Adrenal gland (tissue), 12 donors: ENCODE measurements around the gene PDZRN3. TPM values are rescaled to one million over a fixed set of nuclear protein-coding genes. Genes with fewer than 3 reads are reported as not detected.
A peak's percentile ranks its signal among the peaks of the same experiment; 100 is the strongest.

Experiments
- DNase-seq, 7 donors: peaks; one replicate each; pipeline ENCODE4 v3.0.0-alpha.2; 2019 to 2020
- H3K27ac ChIP-seq, 5 donors: fragments of 200-600 bp; sonication (generic) in 4 of 5; 1 replicate in 3 of 5; 2 replicates in 2 of 5; pipeline versions ENCODE4 v1.5.1 to v1.8.0; 2016 to 2020; ENCODE audit warnings: mild to moderate bottlenecking in 1 of 5
- H3K27me3 ChIP-seq: fragments of 200-600 bp; 2 replicates; pipeline ENCODE4 v1.8.0; 2021
- H3K36me3 ChIP-seq, 2 donors: fragments of 200-600 bp; replicated peaks in 1 of 2; 1 replicate in 1 of 2; 2 replicates in 1 of 2; pipeline versions ENCODE4 v1.5.1 to v1.8.0; 2018 to 2022
- H3K4me1 ChIP-seq, 2 donors: fragments of 200-600 bp; replicated peaks in 1 of 2; 1 replicate in 1 of 2; 2 replicates in 1 of 2; pipeline versions ENCODE4 v1.5.1 to v1.8.0; 2018 to 2021
- H3K4me3 ChIP-seq, 4 donors: fragments of 200-600 bp; sonication (generic) in 3 of 4; one replicate each; pipeline ENCODE4 v1.5.1; 2016 to 2018
- H3K9me3 ChIP-seq, 3 donors: fragments of 200-600 bp; sonication (generic) in 1 of 3; replicated peaks in 1 of 3; 1 replicate in 2 of 3; 2 replicates in 1 of 3; pipeline versions ENCODE4 v1.5.1 to v1.8.0; 2016 to 2021
- POLR2A ChIP-seq, 2 donors: fragments of 450-650 bp; IDR thresholded peaks; one replicate each; pipeline ENCODE4 v1.6.1; 2017; ENCODE audit warnings: antibody characterized with exemption in 2 of 2, mild to moderate bottlenecking in 2 of 2, moderate library complexity in 1 of 2
- WGBS, 4 donors: extraction: QIAGEN DNeasy Blood & Tissue Kit in 2 of 4; methylation state at CpG; one replicate each; pipeline versions ENCODE4 v1.1.5 to v1.1.7; 2013 to 2017; 5-methylcytosine and 5-hydroxymethylcytosine counted together
- intact Hi-C, 2 donors: fragments of 100-400 bp; cut with DNase I; formaldehyde crosslinking; loops; one replicate each; pipeline versions ENCODE4 v1.14.1 to v1.15.0; 2022 to 2023
- polyA plus RNA-seq, 3 donors: library from polyadenylated mRNA; stranded (reverse); fragments of 200-250 nt in 2 of 3; fragments of 350-450 nt in 1 of 3; fragmentation: Illumina TruSeq in 1 of 3; extraction: RNeasy Lipid Tissue Mini Kit (QIAGEN cat#74804) in 1 of 3; gene quantifications; one replicate each; pipeline ENCODE4 v1.2.3, GENCODE V29; 2013 to 2014
- total RNA-seq, 9 donors: library from RNA; depleted of rRNA in 4 of 9; stranded (reverse); fragments of >200 nt in 4 of 9; fragments of 120-200 nt in 1 of 9; fragmentation: NEBNext Ultra II Directional in 1 of 9; extraction: Animal tissue kit (Norgen Biotek cat#: 25700) in 1 of 9; gene quantifications; one replicate each; pipeline versions ENCODE4 v1.1.0 to v1.2.4, GENCODE V29; 2013 to 2023
- TF ChIP-seq, protein P1 (sequence below), 6 experiments: fragments of 450-650 bp in 4 of 6; fragments of 200-600 bp in 2 of 6; sonication (generic) in 1 of 6; IDR thresholded peaks; 1 replicate in 5 of 6; 2 replicates in 1 of 6; pipeline versions ENCODE4 v1.5.1 to v1.8.0; 2016 to 2021; ENCODE audit warnings: antibody characterized with exemption in 6 of 6, mild to moderate bottlenecking in 2 of 6, moderate library complexity in 1 of 6
- donor health status: healthy with polysubstance abuse.
- donor health status: Bipolar disorder and iron deficiency.
- donor health status: DM: yes; HTN: yes; CAD: no.
- donor health status: DM: no; HTN: no; CAD: no.
- donor health status: DM: no; HTN: no; CAD: no.
- donor health status: DM: yes; HTN: yes; CAD: no.

Gene PDZRN3
- total and polyA plus RNA-seq, 12 donors, result 11.5 to 126 (median 64.1) TPM

DNA sequence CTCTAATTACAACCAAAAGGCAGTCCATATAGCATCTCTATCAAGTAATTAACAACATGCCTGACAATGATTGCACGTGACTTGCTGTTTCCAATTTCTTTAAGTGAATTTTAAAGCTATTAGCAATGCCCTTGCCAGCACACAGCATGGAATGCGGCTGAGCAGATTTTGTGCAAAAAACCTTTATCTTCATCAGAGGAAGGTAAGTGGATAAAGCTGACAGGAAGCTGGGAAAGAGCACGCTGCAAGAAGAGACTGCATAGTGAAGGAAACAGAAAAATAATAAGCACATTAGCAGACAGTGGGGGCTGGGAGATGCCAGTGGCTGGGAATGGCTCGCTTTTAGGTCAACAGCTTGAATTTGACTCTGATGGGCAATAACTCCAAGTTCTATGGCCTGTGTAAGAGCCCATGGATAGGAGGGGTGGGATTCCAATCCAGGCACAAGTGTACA is 138.8 kb downstream of the PDZRN3 start:
- Histone ChIP-seq H3K4me3 (no peak overlapping the region), H3K27ac (no peak overlapping the region), H3K27me3 (no peaks in the 10 kb centered on the region), H3K4me1 (peaks cover 26 to 47% of the 10 kb centered on the region in 2 donors), H3K9me3 (no peaks in the 10 kb centered on the region), H3K36me3 (no peaks in the 10 kb centered on the region)
- TF ChIP-seq POLR2A (IDR thresholded peaks at IDR 0.05), result no peak
- TF ChIP-seq, protein P1, sequence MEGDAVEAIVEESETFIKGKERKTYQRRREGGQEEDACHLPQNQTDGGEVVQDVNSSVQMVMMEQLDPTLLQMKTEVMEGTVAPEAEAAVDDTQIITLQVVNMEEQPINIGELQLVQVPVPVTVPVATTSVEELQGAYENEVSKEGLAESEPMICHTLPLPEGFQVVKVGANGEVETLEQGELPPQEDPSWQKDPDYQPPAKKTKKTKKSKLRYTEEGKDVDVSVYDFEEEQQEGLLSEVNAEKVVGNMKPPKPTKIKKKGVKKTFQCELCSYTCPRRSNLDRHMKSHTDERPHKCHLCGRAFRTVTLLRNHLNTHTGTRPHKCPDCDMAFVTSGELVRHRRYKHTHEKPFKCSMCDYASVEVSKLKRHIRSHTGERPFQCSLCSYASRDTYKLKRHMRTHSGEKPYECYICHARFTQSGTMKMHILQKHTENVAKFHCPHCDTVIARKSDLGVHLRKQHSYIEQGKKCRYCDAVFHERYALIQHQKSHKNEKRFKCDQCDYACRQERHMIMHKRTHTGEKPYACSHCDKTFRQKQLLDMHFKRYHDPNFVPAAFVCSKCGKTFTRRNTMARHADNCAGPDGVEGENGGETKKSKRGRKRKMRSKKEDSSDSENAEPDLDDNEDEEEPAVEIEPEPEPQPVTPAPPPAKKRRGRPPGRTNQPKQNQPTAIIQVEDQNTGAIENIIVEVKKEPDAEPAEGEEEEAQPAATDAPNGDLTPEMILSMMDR (IDR thresholded peaks at IDR 0.05), result no peak
- no peak for DNase-seq
- intact Hi-C loops, result no loop called here
- 70 to 81% (median 75%) methylated on average over 4 of the region's 4 CpGs for WGBS, 4 donors

DNA sequence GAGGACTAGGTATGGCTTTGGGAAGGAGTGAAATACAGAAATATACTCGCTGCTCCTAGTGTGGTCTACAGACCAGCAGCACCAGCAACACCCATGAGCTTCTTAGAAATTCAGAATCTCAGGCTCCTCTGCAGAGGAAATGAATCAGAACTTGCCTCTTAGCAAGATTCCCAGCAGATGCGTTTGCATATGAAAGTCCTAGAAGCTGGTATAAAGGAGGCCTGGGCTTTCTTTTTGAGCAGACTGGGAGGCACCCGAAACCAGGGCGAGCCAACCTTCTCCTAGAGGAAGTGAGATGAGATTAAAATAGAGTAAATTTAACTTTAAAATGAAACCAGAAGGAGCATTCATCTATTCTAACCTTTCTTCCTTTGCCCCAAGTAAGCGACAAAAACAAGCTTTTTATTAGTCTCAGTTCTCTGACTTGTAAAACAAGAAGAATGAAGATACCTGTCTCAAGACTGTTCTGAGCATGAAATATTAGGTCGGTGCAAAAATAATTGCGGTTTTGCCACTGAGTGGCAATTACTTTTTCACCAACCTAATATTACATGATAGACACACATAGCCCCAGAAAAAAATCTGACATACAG is 140.0 kb downstream of the PDZRN3 start:
- Histone ChIP-seq H3K4me1 (peaks cover 17 to 48% of the 10 kb centered on the region in 2 donors), H3K27me3 (no peaks in the 10 kb centered on the region), H3K4me3 (no peak overlapping the region), H3K36me3 (no peaks in the 10 kb centered on the region), H3K27ac (no peak overlapping the region), H3K9me3 (no peaks in the 10 kb centered on the region)
- TF ChIP-seq, protein P1 (IDR thresholded peaks at IDR 0.05), result no peak
- no peak for TF ChIP-seq POLR2A (IDR thresholded peaks at IDR 0.05)
- no peak for DNase-seq
- intact Hi-C loops, result no loop called here
- WGBS, 4 donors, result 80 to 84% (median 82%) methylated on average over 7 of the region's 7 CpGs

DNA sequence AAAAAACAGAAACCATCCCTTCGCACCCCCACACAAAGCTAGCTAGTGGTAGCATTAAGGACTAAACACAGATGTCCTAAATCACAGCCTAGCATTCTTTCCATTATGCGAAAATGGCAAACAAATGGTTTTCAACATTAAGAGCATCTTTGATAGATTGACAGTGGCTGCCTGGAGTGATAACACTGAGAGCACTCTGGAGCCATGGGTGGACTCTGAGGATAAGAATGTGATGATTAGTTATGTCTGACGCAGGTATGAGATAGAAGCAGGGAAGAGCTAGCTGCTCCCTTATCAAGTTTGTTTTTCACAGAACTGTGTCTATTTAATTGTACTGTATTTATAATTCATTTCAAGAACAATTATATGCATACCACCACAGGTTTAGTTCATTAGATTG is 142.9 kb downstream of the PDZRN3 start:
- H3K4me3 ChIP-seq, result no peak overlapping the region
- H3K27ac ChIP-seq, result no peak overlapping the region
- intact Hi-C loops, result no loop called here
- no peaks in the 10 kb centered on the region for H3K27me3 ChIP-seq
- WGBS, 4 donors, result 86 to 96% (median 93%) methylated on average over 3 of the region's 3 CpGs
- TF ChIP-seq POLR2A (IDR thresholded peaks at IDR 0.05), result no peak
- TF ChIP-seq, protein P1 (IDR thresholded peaks at IDR 0.05), result no peak
- H3K36me3 ChIP-seq, result no peaks in the 10 kb centered on the region
- no peak for DNase-seq
- H3K4me1 ChIP-seq, result peaks cover 1 to 31% of the 10 kb centered on the region in 2 donors
- H3K9me3 ChIP-seq, result no peaks in the 10 kb centered on the region

GRCh38 chr3:73480187-73480672 is 144.5 kb downstream of the PDZRN3 start:
- peak in 1 of 7 donors; percentile 43 for DNase-seq
- H3K4me1 ChIP-seq, result peaks cover 0 to 15% of the 10 kb centered on the region in 2 donors
- WGBS, 4 donors, result 77 to 89% (median 79%) methylated on average over 3 of the region's 3 CpGs
- no peaks in the 10 kb centered on the region for H3K9me3 ChIP-seq
- peak overlapping the region in 1 of 5 donors; percentile 18 for H3K27ac ChIP-seq
- H3K27me3 ChIP-seq, result no peaks in the 10 kb centered on the region
- intact Hi-C loops, result no loop called here
- TF ChIP-seq POLR2A (IDR thresholded peaks at IDR 0.05), result no peak
- TF ChIP-seq, protein P1 (IDR thresholded peaks at IDR 0.05), result no peak
- H3K4me3 ChIP-seq, result no peak overlapping the region
- no peaks in the 10 kb centered on the region for H3K36me3 ChIP-seq
